Measurements from ENCODE around the gene MED12L. TPM values are rescaled to one million over a fixed set of nuclear protein-coding genes. Genes with fewer than 3 reads are reported as not detected.

MED12L gene
- total and polyA plus RNA-seq, 10 of the 15 experiments (the other 5 are each of a cell fraction or from before 2014, with no cell fraction given): 0.01 to 0.06 (median 0.03) TPM; not detected in 2

- TF ChIP-seq ZBTB40 (IDR thresholded peaks at IDR 0.05; ENCODE audit: borderline replicate concordance) (no peak), MEF2A (IDR thresholded peaks at IDR 0.05; ENCODE audit: insufficient read depth, low read depth, low read length) (no peak), USF1 (IDR thresholded peaks at IDR 0.05; ENCODE audit: borderline replicate concordance, extremely low read length, insufficient read depth, low read depth, low read length) (no peak), PML (IDR thresholded peaks at IDR 0.05; ENCODE audit: low read length) (no peak), EGR1 (IDR thresholded peaks at IDR 0.05; ENCODE audit: borderline replicate concordance in 1 of 2, low read depth in 2 of 2, low read length in 2 of 2) (no peak), IKZF2 (IDR thresholded peaks at IDR 0.05) (0 out of 4 replicates have a peak, but pooled peaks have one; percentile 17 to 21), NKRF (conservative IDR thresholded peaks at IDR 0.05) (no peak), BRCA1 (IDR thresholded peaks at IDR 0.05; ENCODE audit: low read depth, low read length) (no peak), ESRRA (IDR thresholded peaks at IDR 0.05; ENCODE audit: low read length) (no peak), ZBED1 (IDR thresholded peaks at IDR 0.05; ENCODE audit: borderline replicate concordance) (no peak), EZH2 (IDR thresholded peaks at IDR 0.05; ENCODE audit: borderline replicate concordance, control insufficient read depth, low read depth, low read length) (no peak), FOS (IDR thresholded peaks at IDR 0.05; ENCODE audit: borderline replicate concordance, extremely low read depth, insufficient read length) (no peak), NRF1 (conservative IDR thresholded peaks at IDR 0.05; ENCODE audit: low read depth, low read length) (no peak), NR2C1 (IDR thresholded peaks at IDR 0.05) (no peak), CHD2 (IDR thresholded peaks at IDR 0.05; ENCODE audit: borderline replicate concordance, low read depth, low read length) (no peak), BCL3 (IDR thresholded peaks at IDR 0.05; ENCODE audit: borderline replicate concordance, insufficient read depth, low read depth, low read length, poor library complexity, severe bottlenecking) (no peak)
These were observed 183.1 kb downstream of the MED12L start (continued) for GRCh38 chr3:151268267-151269235.

Measured in GM12878 (cell line).